Liver (tissue), 9 donors: ENCODE results near the gene SCD5. TPM values are rescaled to one million over a fixed set of nuclear protein-coding genes. Genes with fewer than 3 reads are reported as not detected.
A peak's percentile ranks its signal among the peaks of the same experiment; 100 is the strongest.

Experiments
- DNase-seq: peaks from one replicate; pipeline ENCODE4 v3.0.0-alpha.2; 2017; ENCODE audit warnings: low spot score
- H3K27ac ChIP-seq, 2 donors: one replicate each; pipeline ENCODE4 v1.7.0; 2013; ENCODE audit warnings: inconsistent platforms in 2 of 2, low read length in 2 of 2, control low read depth in 1 of 2, low read depth in 1 of 2, mild to moderate bottlenecking in 1 of 2
- H3K27me3 ChIP-seq, 4 donors: one replicate each; pipeline versions ENCODE4 v1.6.1 to v1.7.0; 2013; ENCODE audit warnings: low read length in 3 of 4, inconsistent platforms in 1 of 4, mild to moderate bottlenecking in 1 of 4, moderate library complexity in 1 of 4; ENCODE audit not compliant: control insufficient read depth in 4 of 4, insufficient read depth in 4 of 4
- H3K36me3 ChIP-seq, 4 donors: one replicate each; pipeline versions ENCODE4 v1.6.1 to v1.7.0; 2013; ENCODE audit warnings: low read length in 3 of 4, mild to moderate bottlenecking in 3 of 4, low read depth in 1 of 4, moderate library complexity in 1 of 4; ENCODE audit not compliant: control insufficient read depth in 4 of 4, insufficient read depth in 3 of 4
- H3K4me1 ChIP-seq, 4 donors: one replicate each; pipeline versions ENCODE4 v1.6.1 to v1.7.0; 2013; ENCODE audit warnings: low read length in 3 of 4, mild to moderate bottlenecking in 3 of 4, moderate library complexity in 1 of 4; ENCODE audit not compliant: control insufficient read depth in 4 of 4, insufficient read depth in 4 of 4
- H3K4me3 ChIP-seq, 3 donors: one replicate each; pipeline versions ENCODE4 v1.6.1 to v1.7.0; 2013; ENCODE audit warnings: low read length in 3 of 3, control low read depth in 1 of 3, low read depth in 1 of 3, mild to moderate bottlenecking in 1 of 3
- H3K9ac ChIP-seq, 2 donors: one replicate each; pipeline ENCODE4 v1.7.0; 2013; ENCODE audit warnings: low read length in 2 of 2, mild to moderate bottlenecking in 2 of 2, moderate library complexity in 2 of 2, control low read depth in 1 of 2, low read depth in 1 of 2
- H3K9me3 ChIP-seq, 4 donors: one replicate each; pipeline versions ENCODE4 v1.6.1 to v1.7.0; 2013; ENCODE audit warnings: low read length in 3 of 4; ENCODE audit not compliant: control insufficient read depth in 4 of 4
- ATF3 ChIP-seq: IDR thresholded peaks from 2 replicates; pipeline ENCODE4 v1.6.1; 2016; ENCODE audit warnings: antibody characterized with exemption
- EGR1 ChIP-seq, 2 donors: IDR thresholded peaks; 2 replicates each; pipeline ENCODE4 v1.6.1; 2016 to 2018; ENCODE audit warnings: antibody characterized with exemption in 2 of 2, low read depth in 2 of 2
- FOXA1 ChIP-seq: IDR thresholded peaks from 2 replicates; pipeline ENCODE4 v1.6.1; 2016; ENCODE audit warnings: antibody characterized with exemption
- FOXA2 ChIP-seq: IDR thresholded peaks from 2 replicates; pipeline ENCODE4 v1.6.1; 2016; ENCODE audit warnings: antibody characterized with exemption
- GABPA ChIP-seq, 2 donors: IDR thresholded peaks in 1 of 2; conservative IDR thresholded peaks in 1 of 2; 2 replicates each; pipeline ENCODE4 v1.6.1; 2016; ENCODE audit warnings: antibody characterized with exemption in 2 of 2, mild to moderate bottlenecking in 1 of 2, moderate library complexity in 1 of 2
- HNF4A ChIP-seq, 2 donors: conservative IDR thresholded peaks; 2 replicates each; pipeline ENCODE4 v1.6.1; 2016; ENCODE audit warnings: antibody characterized with exemption in 2 of 2, mild to moderate bottlenecking in 2 of 2
- HNF4G ChIP-seq: IDR thresholded peaks from 2 replicates; pipeline ENCODE4 v1.6.1; 2016; ENCODE audit warnings: antibody characterized with exemption
- JUND ChIP-seq, 2 donors: IDR thresholded peaks; 2 replicates each; pipeline ENCODE4 v1.6.1; 2016; ENCODE audit warnings: antibody characterized with exemption in 2 of 2
- NR2F2 ChIP-seq: IDR thresholded peaks from 2 replicates; pipeline ENCODE4 v1.6.1; 2016; ENCODE audit warnings: antibody characterized with exemption
- RAD21 ChIP-seq, 2 donors: IDR thresholded peaks; 2 replicates each; pipeline ENCODE4 v1.6.1; 2016; ENCODE audit warnings: antibody characterized with exemption in 2 of 2, mild to moderate bottlenecking in 2 of 2
- RXRA ChIP-seq, 2 donors: IDR thresholded peaks; 2 replicates each; pipeline ENCODE4 v1.6.1; 2017 to 2018; ENCODE audit warnings: antibody characterized with exemption in 2 of 2, mild to moderate bottlenecking in 1 of 2
- SP1 ChIP-seq: IDR thresholded peaks from 2 replicates; pipeline ENCODE4 v1.6.1; 2018; ENCODE audit warnings: antibody characterized with exemption, mild to moderate bottlenecking
- TAF1 ChIP-seq: conservative IDR thresholded peaks from 2 replicates; pipeline ENCODE4 v1.6.1; 2016; ENCODE audit warnings: antibody characterized with exemption, mild to moderate bottlenecking
- YY1 ChIP-seq: IDR thresholded peaks from 2 replicates; pipeline ENCODE4 v1.6.1; 2016; ENCODE audit warnings: antibody characterized with exemption, mild to moderate bottlenecking
- WGBS: extraction: QIAGEN DNeasy Blood & Tissue Kit; methylation state at CpG from one replicate; pipeline ENCODE4 v1.1.7; 2013; 5-methylcytosine and 5-hydroxymethylcytosine counted together
- polyA plus RNA-seq, 2 donors: library from polyadenylated mRNA; stranded (reverse) in 1 of 2; unstranded in 1 of 2; fragments of 200-250 nt in 1 of 2; fragments of >200 nt in 1 of 2; fragmentation: Nextera tagmentation in 1 of 2; extraction: Ambion mirVana in 1 of 2; gene quantifications; one replicate each; pipeline versions ENCODE4 v1.2.1 to v1.2.3, GENCODE V29; 2013 to 2015
- total RNA-seq, 2 donors: library from RNA; depleted of rRNA; stranded (reverse); fragments of >200 nt; gene quantifications; one replicate each; pipeline ENCODE4 v1.2.3, GENCODE V29; 2014
- TF ChIP-seq, protein P1 (sequence below): fragments of 150-350 bp; IDR thresholded peaks from 2 replicates; pipeline ENCODE4 v1.5.1; 2017; ENCODE audit warnings: improper control_type of control experiment, low read depth, low read length; ENCODE audit not compliant: missing input control
- TF ChIP-seq, protein P2 (sequence below): IDR thresholded peaks from 2 replicates; pipeline ENCODE4 v1.6.1; 2016; ENCODE audit warnings: antibody characterized with exemption
- TF ChIP-seq, protein P3 (sequence below): IDR thresholded peaks from 2 replicates; pipeline ENCODE4 v1.6.1; 2016; ENCODE audit warnings: antibody characterized with exemption
- TF ChIP-seq, protein P4 (sequence below): IDR thresholded peaks from 2 replicates; pipeline ENCODE4 v1.6.1; 2016; ENCODE audit warnings: antibody characterized with exemption, mild to moderate bottlenecking
- donor health status: healthy.
- donor health status: healthy.
- donor health status: healthy.
- donor health status: healthy.
- donor health status: healthy.

The SCD5 gene
- total and polyA plus RNA-seq, 4 donors: 0.14 to 1.9 (median 0.57) TPM

DNA sequence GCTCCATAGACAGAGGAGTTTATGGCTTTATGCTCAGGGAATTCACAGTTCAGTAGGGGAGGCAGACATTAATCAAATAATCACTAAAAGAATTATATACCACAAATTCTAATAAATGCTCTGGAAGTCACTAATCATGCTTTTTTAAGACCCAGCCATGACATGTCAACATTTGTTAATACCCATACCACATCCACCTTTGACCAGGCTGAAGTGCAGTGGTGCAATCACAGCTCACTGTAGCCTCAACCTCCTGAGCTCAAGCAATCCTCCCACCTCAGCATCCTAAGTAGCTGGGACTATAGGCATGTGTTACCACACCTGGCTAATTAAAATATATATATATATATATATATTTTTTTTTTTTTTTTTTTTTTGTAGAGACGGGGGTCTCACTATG, 12.8 kb upstream of the SCD5 start:
- TF ChIP-seq, protein P1, sequence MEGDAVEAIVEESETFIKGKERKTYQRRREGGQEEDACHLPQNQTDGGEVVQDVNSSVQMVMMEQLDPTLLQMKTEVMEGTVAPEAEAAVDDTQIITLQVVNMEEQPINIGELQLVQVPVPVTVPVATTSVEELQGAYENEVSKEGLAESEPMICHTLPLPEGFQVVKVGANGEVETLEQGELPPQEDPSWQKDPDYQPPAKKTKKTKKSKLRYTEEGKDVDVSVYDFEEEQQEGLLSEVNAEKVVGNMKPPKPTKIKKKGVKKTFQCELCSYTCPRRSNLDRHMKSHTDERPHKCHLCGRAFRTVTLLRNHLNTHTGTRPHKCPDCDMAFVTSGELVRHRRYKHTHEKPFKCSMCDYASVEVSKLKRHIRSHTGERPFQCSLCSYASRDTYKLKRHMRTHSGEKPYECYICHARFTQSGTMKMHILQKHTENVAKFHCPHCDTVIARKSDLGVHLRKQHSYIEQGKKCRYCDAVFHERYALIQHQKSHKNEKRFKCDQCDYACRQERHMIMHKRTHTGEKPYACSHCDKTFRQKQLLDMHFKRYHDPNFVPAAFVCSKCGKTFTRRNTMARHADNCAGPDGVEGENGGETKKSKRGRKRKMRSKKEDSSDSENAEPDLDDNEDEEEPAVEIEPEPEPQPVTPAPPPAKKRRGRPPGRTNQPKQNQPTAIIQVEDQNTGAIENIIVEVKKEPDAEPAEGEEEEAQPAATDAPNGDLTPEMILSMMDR: no peak
- no peak for TF ChIP-seq SP1
- no peak for TF ChIP-seq RAD21 (IDR thresholded peaks at IDR 0.05)
- TF ChIP-seq TAF1: no peak
- peak; percentile 37 to 57 for TF ChIP-seq HNF4A (conservative IDR thresholded peaks at IDR 0.05)
- no peak for TF ChIP-seq NR2F2
- TF ChIP-seq JUND (IDR thresholded peaks at IDR 0.05): no peak
- no peak for TF ChIP-seq HNF4G
- DNase-seq: no peak
- 47% methylated on average over 1 of the region's 1 CpG for WGBS
- Histone ChIP-seq H3K4me1 (peaks cover 0 to 6% (median 6%) of the 10 kb centered on the region in 4 donors), H3K9ac (no peak overlapping the region), H3K9me3 (no peaks in the 10 kb centered on the region), H3K36me3 (no peaks in the 10 kb centered on the region), H3K4me3 (no peak overlapping the region), H3K27ac (peak overlapping the region in 1 of 2 donors; percentile 32), H3K27me3 (no peaks in the 10 kb centered on the region)

DNA sequence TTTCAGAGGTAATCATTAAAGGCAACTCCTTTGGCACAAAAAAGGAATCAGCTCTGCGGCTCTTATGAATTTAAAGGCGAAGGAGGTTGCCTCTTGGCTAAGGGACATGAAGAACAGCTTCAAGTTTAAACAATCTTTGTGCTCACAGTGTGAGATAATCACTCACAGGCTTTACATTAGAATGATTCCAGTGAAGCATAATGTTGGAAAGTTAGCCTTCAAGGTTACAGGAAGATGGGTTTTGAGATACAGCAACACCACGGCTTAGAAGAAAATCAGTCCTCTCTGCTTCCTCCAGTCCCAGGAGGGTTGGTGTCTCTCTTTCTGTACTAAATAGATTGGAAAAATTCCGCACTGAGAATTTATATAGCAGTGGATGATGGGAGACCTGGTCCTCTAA, 11.6 kb upstream of the SCD5 start:
- no peak for DNase-seq

GRCh38 chr4:82809619-82810018, 11.0 kb upstream of the SCD5 start:
- no peak overlapping the region for H3K9ac ChIP-seq
- TF ChIP-seq EGR1 (IDR thresholded peaks at IDR 0.05; ENCODE audit: low read depth in 2 of 2) (no peak), YY1 (no peak), GABPA (IDR thresholded peaks at IDR 0.05 in 1 of 2, conservative IDR thresholded peaks at IDR 0.05 in 1 of 2) (no peak), FOXA2 (no peak), RXRA (IDR thresholded peaks at IDR 0.05) (no peak), HNF4A (conservative IDR thresholded peaks at IDR 0.05) (no peak), FOXA1 (no peak), SP1 (no peak), RAD21 (IDR thresholded peaks at IDR 0.05) (no peak), ATF3 (no peak), JUND (IDR thresholded peaks at IDR 0.05) (no peak)
- TF ChIP-seq, protein P2, sequence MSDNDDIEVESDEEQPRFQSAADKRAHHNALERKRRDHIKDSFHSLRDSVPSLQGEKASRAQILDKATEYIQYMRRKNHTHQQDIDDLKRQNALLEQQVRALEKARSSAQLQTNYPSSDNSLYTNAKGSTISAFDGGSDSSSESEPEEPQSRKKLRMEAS: no peak
- TF ChIP-seq, protein P3, sequence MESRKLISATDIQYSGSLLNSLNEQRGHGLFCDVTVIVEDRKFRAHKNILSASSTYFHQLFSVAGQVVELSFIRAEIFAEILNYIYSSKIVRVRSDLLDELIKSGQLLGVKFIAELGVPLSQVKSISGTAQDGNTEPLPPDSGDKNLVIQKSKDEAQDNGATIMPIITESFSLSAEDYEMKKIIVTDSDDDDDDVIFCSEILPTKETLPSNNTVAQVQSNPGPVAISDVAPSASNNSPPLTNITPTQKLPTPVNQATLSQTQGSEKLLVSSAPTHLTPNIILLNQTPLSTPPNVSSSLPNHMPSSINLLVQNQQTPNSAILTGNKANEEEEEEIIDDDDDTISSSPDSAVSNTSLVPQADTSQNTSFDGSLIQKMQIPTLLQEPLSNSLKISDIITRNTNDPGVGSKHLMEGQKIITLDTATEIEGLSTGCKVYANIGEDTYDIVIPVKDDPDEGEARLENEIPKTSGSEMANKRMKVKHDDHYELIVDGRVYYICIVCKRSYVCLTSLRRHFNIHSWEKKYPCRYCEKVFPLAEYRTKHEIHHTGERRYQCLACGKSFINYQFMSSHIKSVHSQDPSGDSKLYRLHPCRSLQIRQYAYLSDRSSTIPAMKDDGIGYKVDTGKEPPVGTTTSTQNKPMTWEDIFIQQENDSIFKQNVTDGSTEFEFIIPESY: no peak
- TF ChIP-seq, protein P4, sequence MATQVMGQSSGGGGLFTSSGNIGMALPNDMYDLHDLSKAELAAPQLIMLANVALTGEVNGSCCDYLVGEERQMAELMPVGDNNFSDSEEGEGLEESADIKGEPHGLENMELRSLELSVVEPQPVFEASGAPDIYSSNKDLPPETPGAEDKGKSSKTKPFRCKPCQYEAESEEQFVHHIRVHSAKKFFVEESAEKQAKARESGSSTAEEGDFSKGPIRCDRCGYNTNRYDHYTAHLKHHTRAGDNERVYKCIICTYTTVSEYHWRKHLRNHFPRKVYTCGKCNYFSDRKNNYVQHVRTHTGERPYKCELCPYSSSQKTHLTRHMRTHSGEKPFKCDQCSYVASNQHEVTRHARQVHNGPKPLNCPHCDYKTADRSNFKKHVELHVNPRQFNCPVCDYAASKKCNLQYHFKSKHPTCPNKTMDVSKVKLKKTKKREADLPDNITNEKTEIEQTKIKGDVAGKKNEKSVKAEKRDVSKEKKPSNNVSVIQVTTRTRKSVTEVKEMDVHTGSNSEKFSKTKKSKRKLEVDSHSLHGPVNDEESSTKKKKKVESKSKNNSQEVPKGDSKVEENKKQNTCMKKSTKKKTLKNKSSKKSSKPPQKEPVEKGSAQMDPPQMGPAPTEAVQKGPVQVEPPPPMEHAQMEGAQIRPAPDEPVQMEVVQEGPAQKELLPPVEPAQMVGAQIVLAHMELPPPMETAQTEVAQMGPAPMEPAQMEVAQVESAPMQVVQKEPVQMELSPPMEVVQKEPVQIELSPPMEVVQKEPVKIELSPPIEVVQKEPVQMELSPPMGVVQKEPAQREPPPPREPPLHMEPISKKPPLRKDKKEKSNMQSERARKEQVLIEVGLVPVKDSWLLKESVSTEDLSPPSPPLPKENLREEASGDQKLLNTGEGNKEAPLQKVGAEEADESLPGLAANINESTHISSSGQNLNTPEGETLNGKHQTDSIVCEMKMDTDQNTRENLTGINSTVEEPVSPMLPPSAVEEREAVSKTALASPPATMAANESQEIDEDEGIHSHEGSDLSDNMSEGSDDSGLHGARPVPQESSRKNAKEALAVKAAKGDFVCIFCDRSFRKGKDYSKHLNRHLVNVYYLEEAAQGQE: no peak
- no peaks in the 10 kb centered on the region for H3K9me3 ChIP-seq
- H3K27ac ChIP-seq: no peak overlapping the region
- no peaks in the 10 kb centered on the region for H3K36me3 ChIP-seq
- no peaks in the 10 kb centered on the region for H3K27me3 ChIP-seq
- no peak overlapping the region for H3K4me3 ChIP-seq
- H3K4me1 ChIP-seq: peaks cover 0 to 6% (median 6%) of the 10 kb centered on the region in 4 donors
- no peak for DNase-seq

More for the DNA sequence above, 11.6 kb upstream of the SCD5 start:
- no peak overlapping the region for H3K4me3 ChIP-seq
- no peak overlapping the region for H3K27ac ChIP-seq
- TF ChIP-seq GABPA (IDR thresholded peaks at IDR 0.05 in 1 of 2, conservative IDR thresholded peaks at IDR 0.05 in 1 of 2): no peak
- TF ChIP-seq TAF1: no peak
- no peak overlapping the region for H3K9ac ChIP-seq
- no peaks in the 10 kb centered on the region for H3K9me3 ChIP-seq
- WGBS: 79% methylated on average over 4 of the region's 4 CpGs
- peaks cover 0 to 6% (median 6%) of the 10 kb centered on the region in 4 donors for H3K4me1 ChIP-seq
- no peaks in the 10 kb centered on the region for H3K36me3 ChIP-seq
- H3K27me3 ChIP-seq: no peaks in the 10 kb centered on the region
